SK-N-SH (cell line): ENCODE measurements around the gene PDZD2. TPM values are rescaled to one million over a fixed set of nuclear protein-coding genes. Genes with fewer than 3 reads are reported as not detected.

Source experiments
- CTCF ChIA-PET: fragments of 300-600, 350-600 bp; formaldehyde crosslinking; extraction: SDS; loops from one replicate; lab custom pipeline; 2021; lab: Yijun Ruan, JAX
- POLR2A ChIA-PET: fragments of 350-600 bp; sonication (Branson Sonifier 250); formaldehyde crosslinking; extraction: SDS; loops from one replicate; lab custom pipeline; 2020; ENCODE audit warnings: antibody characterized with exemption, inconsistent platforms; lab: Yijun Ruan, JAX
- DNase-seq: peaks from one replicate; pipeline ENCODE4 v3.0.0; 2012
- H2AFZ ChIP-seq: fragments of 200-600 bp; sonication (generic); 2 replicates; pipeline ENCODE4 v1.8.1; 2016; ENCODE audit warnings: antibody characterized with exemption, mild to moderate bottlenecking, low read depth
- H3F3A ChIP-seq: fragments of 200-600 bp; sonication (generic); replicated peaks from 2 replicates; pipeline ENCODE3; 2016; ENCODE audit warnings: antibody characterized with exemption, mild to moderate bottlenecking; ENCODE audit not compliant: insufficient read depth
- H3K27ac ChIP-seq, 2 experiments: fragments of 200-500 bp in 1 of 2; fragments of 200-600 bp in 1 of 2; sonication (Bioruptor generic) in 1 of 2; sonication (generic), shearing (Covaris generic) in 1 of 2; 2 replicates each; pipeline versions ENCODE4 v1.5.1 to v1.6.1; 2014 to 2016; ENCODE audit warnings: low read depth in 2 of 2, inconsistent platforms in 1 of 2, low read length in 1 of 2, mild to moderate bottlenecking in 1 of 2, mixed read lengths in 1 of 2
- H3K27me3 ChIP-seq: fragments of 200-600 bp; sonication (generic), shearing (Covaris generic); 2 replicates; pipeline ENCODE4 v1.6.1; 2016; ENCODE audit warnings: mixed run types; ENCODE audit not compliant: insufficient read depth
- H3K36me3 ChIP-seq, 2 experiments: fragments of 200-500 bp in 1 of 2; fragments of 200-600 bp in 1 of 2; sonication (Bioruptor generic) in 1 of 2; sonication (generic) in 1 of 2; replicated peaks in 1 of 2; 2 replicates each; pipeline versions ENCODE3 to v1.5.1; 2014 to 2016; ENCODE audit warnings: low read length in 1 of 2, mild to moderate bottlenecking in 1 of 2; ENCODE audit not compliant: insufficient read depth in 2 of 2, control insufficient read depth in 1 of 2
- H3K4me1 ChIP-seq, 2 experiments: fragments of 200-500 bp in 1 of 2; fragments of 200-600 bp in 1 of 2; sonication (Bioruptor generic) in 1 of 2; sonication (generic), shearing (Covaris generic) in 1 of 2; 2 replicates each; pipeline versions ENCODE4 v1.5.1 to v1.6.1; 2014 to 2016; ENCODE audit warnings: low read depth in 1 of 2, low read length in 1 of 2, mixed run types in 1 of 2; ENCODE audit not compliant: insufficient read depth in 2 of 2, control insufficient read depth in 1 of 2
- H3K4me2 ChIP-seq: fragments of 200-600 bp; sonication (generic), shearing (Covaris generic); 2 replicates; pipeline ENCODE4 v1.6.1; 2017; ENCODE audit warnings: mixed run types
- H3K4me3 ChIP-seq, 2 experiments: fragments of 200-500 bp in 1 of 2; fragments of 200-600 bp in 1 of 2; sonication (Bioruptor generic) in 1 of 2; sonication (generic), shearing (Covaris generic) in 1 of 2; 2 replicates each; pipeline versions ENCODE4 v1.5.1 to v1.8.1; 2014 to 2016; ENCODE audit warnings: low read depth in 2 of 2, inconsistent platforms in 1 of 2, low read length in 1 of 2, mild to moderate bottlenecking in 1 of 2, mixed read lengths in 1 of 2, moderate library complexity in 1 of 2
- H3K79me2 ChIP-seq: fragments of 200-600 bp; sonication (generic); 2 replicates; pipeline ENCODE4 v1.8.1; 2017; ENCODE audit warnings: mild to moderate bottlenecking; ENCODE audit not compliant: insufficient read depth
- H3K9ac ChIP-seq: fragments of 200-600 bp; sonication (generic); 2 replicates; pipeline ENCODE4 v1.6.1; 2017; ENCODE audit warnings: mixed run types
- H3K9me2 ChIP-seq: fragments of 200-600 bp; sonication (generic); 2 replicates; pipeline ENCODE4 v1.6.1; 2017; ENCODE audit warnings: mixed run types
- H3K9me3 ChIP-seq: fragments of 200-600 bp; sonication (generic); 2 replicates; pipeline ENCODE4 v1.6.1; 2017; ENCODE audit warnings: mixed run types, mild to moderate bottlenecking, moderate library complexity
- H4K20me1 ChIP-seq: fragments of 200-600 bp; sonication (generic); 2 replicates; pipeline ENCODE4 v1.6.1; 2017; ENCODE audit warnings: mild to moderate bottlenecking, mixed run types; ENCODE audit not compliant: insufficient read depth
- CHD2 ChIP-seq: fragments of 150-350 bp; IDR thresholded peaks from 2 replicates; pipeline ENCODE4 v1.6.1; 2018; ENCODE audit warnings: low read length; ENCODE audit not compliant: partially characterized antibody
- ELF1 ChIP-seq: IDR thresholded peaks from 2 replicates; pipeline ENCODE4 v1.4.0; 2012
- EP300 ChIP-seq, 2 experiments: IDR thresholded peaks; 2 replicates each; pipeline versions ENCODE4 v1.4.0 to v1.6.1; 2012; ENCODE audit warnings: borderline replicate concordance in 1 of 2, low read depth in 1 of 2, low read length in 1 of 2
- FOXM1 ChIP-seq: IDR thresholded peaks from 2 replicates; pipeline ENCODE4 v1.4.0; 2012; ENCODE audit warnings: low read depth, mild to moderate bottlenecking
- GABPA ChIP-seq: IDR thresholded peaks from 2 replicates; pipeline ENCODE4 v1.4.0; 2012; ENCODE audit warnings: low read depth, mild to moderate bottlenecking
- NFIC ChIP-seq: IDR thresholded peaks from 2 replicates; pipeline ENCODE4 v1.4.0; 2012; ENCODE audit warnings: borderline replicate concordance
- PBX3 ChIP-seq: IDR thresholded peaks from 2 replicates; pipeline ENCODE4; 2012
- POLR2AphosphoS5 ChIP-seq: IDR thresholded peaks from 2 replicates; pipeline ENCODE4 v1.6.1; 2012; ENCODE audit warnings: low read depth, low read length
- REST ChIP-seq: IDR thresholded peaks from 2 replicates; pipeline ENCODE4 v1.6.1; 2012; ENCODE audit warnings: mild to moderate bottlenecking, low read depth, low read length, moderate library complexity
- RFX5 ChIP-seq: IDR thresholded peaks from 2 replicates; pipeline ENCODE4 v1.6.1; 2012; ENCODE audit warnings: mild to moderate bottlenecking, improper control_type of control experiment, low read length
- RXRA ChIP-seq: IDR thresholded peaks from 2 replicates; pipeline ENCODE4 v1.4.0; 2012; ENCODE audit warnings: low read depth, mild to moderate bottlenecking, borderline replicate concordance
- TAF1 ChIP-seq: IDR thresholded peaks from 2 replicates; pipeline ENCODE4 v1.6.1; 2012; ENCODE audit warnings: low read depth, mild to moderate bottlenecking, low read length, moderate library complexity, borderline replicate concordance
- USF2 ChIP-seq: fragments of 150-350 bp; IDR thresholded peaks from 2 replicates; pipeline ENCODE4 v1.6.1; 2017; ENCODE audit warnings: antibody characterized with exemption, low read length, low read depth, borderline replicate concordance
- YY1 ChIP-seq: IDR thresholded peaks from 2 replicates; pipeline ENCODE4 v1.4.0; 2012; ENCODE audit warnings: low read depth, mild to moderate bottlenecking
- WGBS: methylation state at CpG from one replicate; pipeline ENCODE4 v1.1.6; 2017; ENCODE audit warnings: low lambda C conversion rate; 5-methylcytosine and 5-hydroxymethylcytosine counted together
- polyA plus RNA-seq, 3 experiments: library from polyadenylated mRNA; depleted of rRNA; stranded (reverse); fragments of >200 nt; gene quantifications; 2 replicates each; pipeline ENCODE4 v1.2.3, GENCODE V29; 2012

PDZD2 gene
- polyA plus RNA-seq, 1 of the 3 experiments (the other 2 are of a cell fraction): 0.13 TPM

- TF ChIP-seq REST: no peak
- TF ChIP-seq PBX3: no peak
- no peak for TF ChIP-seq NFIC
- TF ChIP-seq RXRA: no peak
- no peak for TF ChIP-seq GABPA
- TF ChIP-seq USF2: no peak
- TF ChIP-seq CHD2: no peak
- TF ChIP-seq TAF1: no peak
- TF ChIP-seq POLR2AphosphoS5: no peak
- TF ChIP-seq ELF1: no peak
Measured at GRCh38 chr5:32157078-32157477, 518.1 kb downstream of the PDZD2 start (continued).

GRCh38 chr5:32158679-32158975 lies 519.7 kb downstream of the PDZD2 start:
- Histone ChIP-seq H4K20me1 (peaks cover 93% of the 10 kb centered on the region), H3K79me2 (peaks cover 98% of the 10 kb centered on the region), H3K4me2 (no peak overlapping the region), H3K4me3 (no peak overlapping the region), H3K9me3 (no peaks in the 10 kb centered on the region), H3K9me2 (no peaks in the 10 kb centered on the region), H2AFZ (no peak overlapping the region), H3K27me3 (no peaks in the 10 kb centered on the region), H3F3A (no peaks in the 10 kb centered on the region), H3K36me3 (peaks cover 0 to 4% of the 10 kb centered on the region in 2 experiments), H3K9ac (no peak overlapping the region), H3K27ac (no peak overlapping the region), H3K4me1 (peaks cover 1 to 10% of the 10 kb centered on the region in 2 experiments; a peak in 3 of 4 replicates)
- WGBS: 90% methylated on average over 2 of the region's 2 CpGs
- no peak for DNase-seq
- no peak for TF ChIP-seq RFX5
- TF ChIP-seq USF2: no peak
- no peak for TF ChIP-seq FOXM1
- no peak for TF ChIP-seq EP300 (IDR thresholded peaks at IDR 0.05; ENCODE audit: borderline replicate concordance in 1 of 2, low read depth in 1 of 2, low read length in 1 of 2)
- TF ChIP-seq GABPA: no peak
- no peak for TF ChIP-seq YY1
- ChIA-PET CTCF (no interaction called here), POLR2A (no interaction called here)
